SU-DHL-6 (cell line): ENCODE measurements around the gene TEX38.

Source experiments
- H2AFZ ChIP-seq: fragments of 200-600 bp; sonication (generic); 2 replicates; pipeline ENCODE4 v1.6.1; 2014; ENCODE audit warnings: low read depth, mild to moderate bottlenecking, moderate library complexity, mixed read lengths, antibody characterized with exemption, low read length; ENCODE audit not compliant: severe bottlenecking
- H3F3A ChIP-seq: fragments of 200-600 bp; shearing (Covaris generic); 2 replicates; pipeline ENCODE4 v1.6.0; 2016; ENCODE audit warnings: antibody characterized with exemption, mild to moderate bottlenecking; ENCODE audit not compliant: insufficient read depth
- H3K27ac ChIP-seq: fragments of 200-600 bp; sonication (generic); 2 replicates; pipeline ENCODE4 v1.5.1; 2016; ENCODE audit warnings: low read depth, mild to moderate bottlenecking, low read length, moderate library complexity, mixed read lengths
- H3K27me3 ChIP-seq: fragments of 200-600 bp; sonication (generic), shearing (Covaris generic); 2 replicates; pipeline ENCODE4 v1.6.0; 2014; ENCODE audit warnings: mild to moderate bottlenecking, low read length
- H3K36me3 ChIP-seq: fragments of 200-600 bp; sonication (generic); 2 replicates; pipeline ENCODE4 v1.6.1; 2014; ENCODE audit warnings: mild to moderate bottlenecking, low read length, mixed read lengths
- H3K4me2 ChIP-seq: fragments of 300-600, 200-600 bp; shearing (Covaris generic), sonication (generic); 2 replicates; pipeline ENCODE4 v1.6.0; 2014; ENCODE audit warnings: low read length, low read depth, mild to moderate bottlenecking; ENCODE audit not compliant: poor library complexity, severe bottlenecking
- H3K4me3 ChIP-seq: fragments of 200-600 bp; sonication (generic); 2 replicates; pipeline ENCODE4 v1.5.1; 2014; ENCODE audit warnings: antibody characterized with exemption, low read length, mild to moderate bottlenecking, mixed read lengths; ENCODE audit not compliant: insufficient read depth, poor library complexity, severe bottlenecking
- H3K79me2 ChIP-seq: fragments of 200-600 bp; sonication (generic); 2 replicates; pipeline ENCODE4 v1.6.1; 2014; ENCODE audit warnings: mild to moderate bottlenecking, low read length, moderate library complexity; ENCODE audit not compliant: insufficient read depth
- H3K9ac ChIP-seq: fragments of 200-600 bp; sonication (generic); 2 replicates; pipeline ENCODE4 v1.7.0; 2014; ENCODE audit warnings: mild to moderate bottlenecking, low read length
- H3K9me2 ChIP-seq: fragments of 200-600 bp; sonication (generic); replicated peaks from 2 replicates; pipeline ENCODE4 v1.6.1; 2014; ENCODE audit warnings: low read length; ENCODE audit not compliant: insufficient read depth
- H3K9me3 ChIP-seq: fragments of 200-600 bp; sonication (generic); 2 replicates; pipeline ENCODE4 v1.6.1; 2014; ENCODE audit warnings: low read length, mixed read lengths; ENCODE audit not compliant: insufficient read depth
- H4K20me1 ChIP-seq: fragments of 200-600 bp; sonication (generic); 2 replicates; pipeline ENCODE4 v1.6.1; 2014; ENCODE audit warnings: low read depth, mild to moderate bottlenecking, antibody characterized with exemption, low read length, moderate library complexity, mixed read lengths
- CTCF ChIP-seq: fragments of 200-600 bp; sonication (generic); IDR thresholded peaks from one replicate; pipeline ENCODE4 v1.5.1; 2017; ENCODE audit warnings: antibody characterized with exemption, mild to moderate bottlenecking, low read length, moderate library complexity; ENCODE audit not compliant: insufficient read depth, poor library complexity, severe bottlenecking
- EZH2phosphoT487 ChIP-seq: fragments of 200-600 bp; sonication (generic), shearing (Covaris generic); conservative IDR thresholded peaks from 2 replicates; pipeline ENCODE4 v1.6.1; 2018; ENCODE audit warnings: mild to moderate bottlenecking, antibody characterized with exemption, low read length, moderate library complexity, mixed read lengths

Gene TEX38

GRCh38 chr1:46682064-46682463, 10.4 kb downstream of the TEX38 start:
- no peaks in the 10 kb centered on the region for H3F3A ChIP-seq
- no peak overlapping the region for H3K4me3 ChIP-seq
- no peaks in the 10 kb centered on the region for H4K20me1 ChIP-seq
- no peak overlapping the region for H2AFZ ChIP-seq
- no peak overlapping the region for H3K27ac ChIP-seq
- peaks cover 41% of the 10 kb centered on the region for H3K36me3 ChIP-seq
- no peaks in the 10 kb centered on the region for H3K79me2 ChIP-seq
- H3K4me2 ChIP-seq: no peak overlapping the region
- H3K27me3 ChIP-seq: no peaks in the 10 kb centered on the region
- H3K9me2 ChIP-seq: no peaks in the 10 kb centered on the region
- no peak overlapping the region for H3K9ac ChIP-seq
- TF ChIP-seq EZH2phosphoT487 (no peak), CTCF (no peak)
- H3K9me3 ChIP-seq: no peaks in the 10 kb centered on the region

GRCh38 chr1:46684670-46685069, 13.0 kb downstream of the TEX38 start:
- no peak overlapping the region for H2AFZ ChIP-seq
- no peaks in the 10 kb centered on the region for H3F3A ChIP-seq
- no peaks in the 10 kb centered on the region for H3K9me2 ChIP-seq
- no peak for TF ChIP-seq EZH2phosphoT487
- no peak for TF ChIP-seq CTCF
- H3K4me3 ChIP-seq: no peak overlapping the region
- no peak overlapping the region for H3K4me2 ChIP-seq
- H4K20me1 ChIP-seq: no peaks in the 10 kb centered on the region
- no peaks in the 10 kb centered on the region for H3K27me3 ChIP-seq
- no peak overlapping the region for H3K9ac ChIP-seq
- H3K27ac ChIP-seq: no peak overlapping the region
- peaks cover 40% of the 10 kb centered on the region for H3K36me3 ChIP-seq
- no peaks in the 10 kb centered on the region for H3K9me3 ChIP-seq
- no peaks in the 10 kb centered on the region for H3K79me2 ChIP-seq

- Histone ChIP-seq H3K4me3 (no peak overlapping the region), H3K9me2 (no peaks in the 10 kb centered on the region), H3K4me2 (no peak overlapping the region), H3F3A (no peaks in the 10 kb centered on the region), H3K79me2 (no peaks in the 10 kb centered on the region), H3K27ac (no peak overlapping the region), H3K36me3 (peaks cover 32% of the 10 kb centered on the region), H4K20me1 (no peaks in the 10 kb centered on the region), H3K9ac (no peak overlapping the region), H2AFZ (no peak overlapping the region), H3K9me3 (no peaks in the 10 kb centered on the region), H3K27me3 (no peaks in the 10 kb centered on the region)
- TF ChIP-seq CTCF (no peak), EZH2phosphoT487 (no peak)
These were observed 14.6 kb downstream of the TEX38 start for GRCh38 chr1:46686255-46686654.

- Histone ChIP-seq H3K9me2 (no peaks in the 10 kb centered on the region), H3F3A (no peaks in the 10 kb centered on the region), H3K27ac (no peak overlapping the region), H3K36me3 (peaks cover 30% of the 10 kb centered on the region), H3K79me2 (no peaks in the 10 kb centered on the region), H3K9ac (no peak overlapping the region), H3K4me2 (no peak overlapping the region), H3K4me3 (no peak overlapping the region), H3K27me3 (no peaks in the 10 kb centered on the region), H2AFZ (no peak overlapping the region), H3K9me3 (no peaks in the 10 kb centered on the region), H4K20me1 (no peaks in the 10 kb centered on the region)
- TF ChIP-seq CTCF (no peak), EZH2phosphoT487 (no peak)
These were observed 15.5 kb downstream of the TEX38 start for GRCh38 chr1:46687093-46687659.
